IMR-90 (cell line): ENCODE measurements around the gene NEURL2. TPM values are rescaled to one million over a fixed set of nuclear protein-coding genes. Genes with fewer than 3 reads are reported as not detected.
"Not testable (repeated sequence)": the region's sequence is repeated elsewhere in the genome, so short reads cannot be mapped to it uniquely, and the experiment has no call there.

Experiments used
- ATAC-seq: fragments of 200-7000 bp; cut with Tn5 transposase; 2 replicates; pipeline ENCODE4 v1.9.1; 2020; ENCODE audit warnings: low read depth, mild to moderate bottlenecking, moderate library complexity
- BruUV-seq: library from RNA; stranded (reverse); fragments of 400-500 nt; replicated peaks from 2 replicates; lab custom pipeline; 2021; lab: Mats Ljungman, UMichigan
- CTCF ChIA-PET: fragments of 300-600 bp; formaldehyde crosslinking; extraction: SDS; loops from one replicate; lab custom pipeline; 2021; ENCODE audit warnings: antibody characterized with exemption; lab: Yijun Ruan, JAX
- POLR2A ChIA-PET: fragments of 300-600 bp; sonication (Branson Sonifier 250); formaldehyde crosslinking; loops from one replicate; lab custom pipeline; 2022; ENCODE audit warnings: antibody characterized with exemption; ENCODE audit not compliant: unreplicated experiment; lab: Charles Lee
- DNase-seq: peaks from one replicate; pipeline ENCODE4 v3.0.0; 2013
- H2AFZ ChIP-seq: replicated peaks from 2 replicates; pipeline ENCODE3; 2013; ENCODE audit warnings: low read length, mild to moderate bottlenecking; ENCODE audit not compliant: poor library complexity
- H2AK5ac ChIP-seq: 2 replicates; pipeline ENCODE4 v1.6.1; 2013; ENCODE audit warnings: low read depth, low read length, inconsistent platforms
- H2AK9ac ChIP-seq: replicated peaks from 2 replicates; pipeline ENCODE3; 2013; ENCODE audit warnings: mild to moderate bottlenecking, low read depth, low read length, moderate library complexity; ENCODE audit not compliant: poor library complexity
- H2BK120ac ChIP-seq: 2 replicates; pipeline ENCODE4 v1.6.1; 2013; ENCODE audit warnings: low read depth, low read length, inconsistent platforms
- H2BK15ac ChIP-seq: 3 replicates; pipeline ENCODE4 v1.6.1; 2013; ENCODE audit warnings: low read depth, low read length, inconsistent platforms
- H2BK20ac ChIP-seq: 2 replicates; pipeline ENCODE4 v1.6.1; 2013; ENCODE audit warnings: low read depth, mild to moderate bottlenecking, inconsistent platforms, low read length, moderate library complexity
- H2BK5ac ChIP-seq: 2 replicates; pipeline ENCODE4 v1.6.1; 2013; ENCODE audit warnings: mild to moderate bottlenecking, low read depth, low read length, inconsistent platforms; ENCODE audit not compliant: poor library complexity, severe bottlenecking
- H3K14ac ChIP-seq: replicated peaks from 2 replicates; pipeline ENCODE4 v1.6.1; 2013; ENCODE audit warnings: low read depth, low read length, inconsistent platforms
- H3K18ac ChIP-seq: 2 replicates; pipeline ENCODE4 v1.6.1; 2013; ENCODE audit warnings: low read depth, low read length, control low read depth
- H3K23ac ChIP-seq: 2 replicates; pipeline ENCODE4 v1.6.1; 2013; ENCODE audit warnings: low read depth, low read length, inconsistent platforms
- H3K27ac ChIP-seq: 2 replicates; pipeline ENCODE4 v1.5.1; 2013; ENCODE audit warnings: mild to moderate bottlenecking, control low read depth, low read length; ENCODE audit not compliant: insufficient read depth
- H3K27me3 ChIP-seq: 2 replicates; pipeline ENCODE4 v1.6.1; 2013; ENCODE audit warnings: low read length; ENCODE audit not compliant: control insufficient read depth, insufficient read depth
- H3K36me3 ChIP-seq: 2 replicates; pipeline ENCODE4 v1.6.1; 2013; ENCODE audit warnings: low read length, mixed read lengths; ENCODE audit not compliant: control insufficient read depth, insufficient read depth
- H3K4ac ChIP-seq: 2 replicates; pipeline ENCODE4 v1.6.1; 2013; ENCODE audit warnings: low read depth, low read length, inconsistent platforms
- H3K4me1 ChIP-seq: 2 replicates; pipeline ENCODE4 v1.6.1; 2013; ENCODE audit warnings: low read length, mixed read lengths; ENCODE audit not compliant: control insufficient read depth, insufficient read depth
- H3K4me2 ChIP-seq: 2 replicates; pipeline ENCODE4 v1.6.1; 2013; ENCODE audit warnings: low read depth, mild to moderate bottlenecking, control low read depth, low read length, moderate library complexity
- H3K4me3 ChIP-seq: 2 replicates; pipeline ENCODE4 v1.5.1; 2013; ENCODE audit warnings: low read depth, mild to moderate bottlenecking, control low read depth, low read length, moderate library complexity; ENCODE audit not compliant: insufficient read depth
- H3K56ac ChIP-seq: 2 replicates; pipeline ENCODE4 v1.6.1; 2013; ENCODE audit warnings: low read length, inconsistent platforms; ENCODE audit not compliant: insufficient read depth; ENCODE audit errors: extremely low read depth
- H3K79me1 ChIP-seq, 2 experiments: 2 replicates each; pipeline ENCODE4 v1.6.1; 2013; ENCODE audit warnings: low read length in 2 of 2, inconsistent platforms in 1 of 2, low read depth in 1 of 2
- H3K9ac ChIP-seq: 2 replicates; pipeline ENCODE4 v1.6.1; 2013; ENCODE audit warnings: low read depth, low read length, control low read depth
- H3K9me1 ChIP-seq: 2 replicates; pipeline ENCODE4 v1.6.1; 2013; ENCODE audit warnings: low read length, inconsistent platforms; ENCODE audit not compliant: insufficient read depth
- H3K9me3 ChIP-seq: 2 replicates; pipeline ENCODE4 v1.6.1; 2013; ENCODE audit warnings: low read length; ENCODE audit not compliant: control insufficient read depth, insufficient read depth
- H4K20me1 ChIP-seq: 2 replicates; pipeline ENCODE4 v1.6.1; 2013; ENCODE audit warnings: low read length, inconsistent platforms; ENCODE audit not compliant: insufficient read depth
- H4K5ac ChIP-seq: 2 replicates; pipeline ENCODE4 v1.6.1; 2013; ENCODE audit warnings: mild to moderate bottlenecking, low read depth, low read length, control low read depth
- H4K8ac ChIP-seq, 2 experiments: 2 replicates each; pipeline ENCODE4 v1.6.1; 2013; ENCODE audit warnings: low read depth in 2 of 2, low read length in 2 of 2, control low read depth in 1 of 2, inconsistent platforms in 1 of 2
- H4K91ac ChIP-seq: 2 replicates; pipeline ENCODE4 v1.6.1; 2013; ENCODE audit warnings: low read depth, low read length, inconsistent platforms; ENCODE audit not compliant: insufficient read depth
- WGBS, 2 experiments: methylation state at CpG; one replicate each; pipeline versions ENCODE4 v1.1.5 to v1.1.7; 2013; ENCODE audit warnings: missing lambda C conversion rate in 2 of 2; ENCODE audit not compliant: insufficient read length in 1 of 2; ENCODE audit errors: extremely low coverage in 2 of 2; 5-methylcytosine and 5-hydroxymethylcytosine counted together
- dilution Hi-C: fragments of 300-500 bp; cut with HindIII; formaldehyde crosslinking; loops from one replicate; pipeline ENCODE4 v1.14.3; 2018; ENCODE audit warnings: low sequenced_read_pairs; ENCODE audit not compliant: unreplicated experiment
- in situ Hi-C: fragments of 300-500 bp; cut with MboI; formaldehyde crosslinking; loops from 3 replicates; pipeline ENCODE4 v1.14.3; 2019; ENCODE audit warnings: low sequenced_read_pairs, inconsistent platforms, mixed read lengths
- intact Hi-C: fragments of 100-400 bp; cut with micrococcal nuclease; formaldehyde crosslinking; loops from 2 replicates; pipeline ENCODE4 v1.10.0; 2022
- polyA plus RNA-seq, 3 experiments: library from polyadenylated mRNA; depleted of rRNA; stranded (reverse); fragments of >200 nt; gene quantifications; 2 replicates each; pipeline ENCODE4 v1.2.3, GENCODE V29; 2012; ENCODE audit warnings: low replicate concordance in 1 of 3
- total RNA-seq: library from RNA; depleted of rRNA; stranded (reverse); fragments of >200 nt; gene quantifications from 2 replicates; pipeline ENCODE4 v1.2.3, GENCODE V29; 2012

Gene NEURL2
- total and polyA plus RNA-seq, 2 of the 4 experiments (the other 2 are of a cell fraction): 1.1 to 2.5 TPM

DNA sequence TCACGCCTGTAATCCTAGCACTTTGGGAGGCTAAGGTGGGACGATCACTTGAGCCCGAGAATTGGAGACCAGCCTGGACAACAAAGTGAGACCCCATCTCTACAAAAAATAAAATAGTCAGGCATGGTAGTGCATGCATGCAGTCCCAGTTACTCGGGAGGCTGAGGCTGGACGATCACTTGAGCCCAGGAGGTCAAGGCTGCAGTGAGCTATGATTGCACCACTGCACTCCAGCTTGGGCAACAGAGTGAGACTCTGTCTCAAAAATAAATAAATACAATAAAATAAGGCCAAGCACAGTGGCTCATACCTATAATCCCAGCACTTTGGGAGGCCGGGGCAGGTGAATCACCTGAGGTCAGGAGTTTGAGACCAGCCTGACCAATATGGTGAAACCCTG, 10.3 kb upstream of the NEURL2 start:
- dilution Hi-C loops, H2AFZ ChIP-seq, H3K23ac ChIP-seq, H2BK20ac ChIP-seq, H2AK9ac ChIP-seq, H3K4me2 ChIP-seq, H4K91ac ChIP-seq, H3K27ac ChIP-seq, H4K5ac ChIP-seq, H3K9ac ChIP-seq, ATAC-seq, intact Hi-C loops, H3K9me3 ChIP-seq, H3K14ac ChIP-seq, CTCF ChIA-PET, H3K4ac ChIP-seq, H2BK15ac ChIP-seq, H2BK5ac ChIP-seq, DNase-seq, H3K56ac ChIP-seq, H3K18ac ChIP-seq, BruUV-seq, H3K79me1 ChIP-seq, H3K27me3 ChIP-seq, H2BK120ac ChIP-seq, H4K20me1 ChIP-seq, H3K4me1 ChIP-seq, H4K8ac ChIP-seq, H3K4me3 ChIP-seq, H2AK5ac ChIP-seq: not testable (repeated sequence)
- in situ Hi-C loops: loop anchor here (25.0 kb wide), 1 partner anchor 564 kb away; the partner anchor contains the start of gene SDC4
- Histone ChIP-seq H3K9me1 (peaks cover 12% of the 10 kb centered on the region), H3K36me3 (peaks cover 53% of the 10 kb centered on the region)
- POLR2A ChIA-PET: interaction anchor here (0.7 kb wide), 1 partner anchor 12 kb away, joined by 10 read pairs; no protein-coding TSS in a partner anchor
- WGBS, 2 experiments: no CpG with 5 or more reads among the region's 6 CpGs
